WTC11 (cell line): ENCODE results near the gene SH2D6. TPM values are rescaled to one million over a fixed set of nuclear protein-coding genes. Genes with fewer than 3 reads are reported as not detected.

ENCODE experiments used
- ATAC-seq: fragments of 200-7000 bp; cut with Tn5 transposase; 2 replicates; pipeline ENCODE4 v1.10.0; 2021; ENCODE audit warnings: mild to moderate bottlenecking, moderate library complexity
- CTCF ChIA-PET: fragments of 300-600 bp; sonication (Branson Sonifier 250); formaldehyde crosslinking; loops from one replicate; lab custom pipeline; 2021; ENCODE audit warnings: antibody characterized with exemption; lab: Charles Lee
- POLR2A ChIA-PET: fragments of 350-600 bp; sonication (Branson Sonifier 250); formaldehyde crosslinking; loops from one replicate; lab custom pipeline; 2021; ENCODE audit warnings: antibody characterized with exemption; lab: Charles Lee
- DNase-seq: peaks from one replicate; pipeline ENCODE4 v3.0.0; 2021; ENCODE audit warnings: low spot score
- H3K27ac Mint-ChIP-seq: 2 replicates; pipeline ENCODE4 v1.8.0; 2021; ENCODE audit warnings: mixed read lengths
- H3K27me3 Mint-ChIP-seq: 2 replicates; pipeline ENCODE4 v1.8.0; 2021; ENCODE audit warnings: low read depth, mild to moderate bottlenecking, moderate library complexity, mixed read lengths
- H3K36me3 Mint-ChIP-seq: 2 replicates; pipeline ENCODE4 v1.8.0; 2021; ENCODE audit warnings: mixed read lengths
- H3K4me1 Mint-ChIP-seq: 2 replicates; pipeline ENCODE4 v1.8.0; 2022; ENCODE audit warnings: mixed read lengths
- H3K4me3 Mint-ChIP-seq: 2 replicates; pipeline ENCODE4 v1.8.0; 2021; ENCODE audit warnings: mild to moderate bottlenecking, moderate library complexity, mixed read lengths
- H3K9me3 Mint-ChIP-seq: 2 replicates; pipeline ENCODE4 v1.8.0; 2021; ENCODE audit warnings: mixed read lengths
- ATF6 ChIP-seq: sonication (generic); formaldehyde crosslinking; IDR thresholded peaks from 2 replicates; pipeline ENCODE4 v1.8.1; 2023; ENCODE audit warnings: mild to moderate bottlenecking, missing genetic modification reagents
- CBFB ChIP-seq: sonication (generic); formaldehyde crosslinking; IDR thresholded peaks from 2 replicates; pipeline ENCODE4 v1.8.1; 2022; ENCODE audit warnings: mild to moderate bottlenecking, low read depth, missing genetic modification reagents
- FOXK1 ChIP-seq: sonication (generic); formaldehyde crosslinking; IDR thresholded peaks from 2 replicates; pipeline ENCODE4 v1.8.0; 2022; ENCODE audit warnings: mild to moderate bottlenecking, moderate library complexity, missing genetic modification reagents
- FOXP1 ChIP-seq: sonication (generic); formaldehyde crosslinking; IDR thresholded peaks from 2 replicates; pipeline ENCODE4 v1.8.0; 2022; ENCODE audit warnings: missing genetic modification reagents, mild to moderate bottlenecking, moderate library complexity, borderline replicate concordance
- JUN ChIP-seq: sonication (generic); formaldehyde crosslinking; IDR thresholded peaks from 2 replicates; pipeline ENCODE4 v1.8.0; 2023; ENCODE audit warnings: mild to moderate bottlenecking, missing genetic modification reagents
- NR1H2 ChIP-seq: sonication (generic); formaldehyde crosslinking; IDR thresholded peaks from 2 replicates; pipeline ENCODE4 v1.9.0; 2021; ENCODE audit warnings: mild to moderate bottlenecking, moderate library complexity, missing genetic modification reagents
- NR2C2 ChIP-seq: sonication (generic); formaldehyde crosslinking; IDR thresholded peaks from 2 replicates; pipeline ENCODE4 v1.8.0; 2022; ENCODE audit warnings: mild to moderate bottlenecking, missing genetic modification reagents
- OVOL2 ChIP-seq: fragments of 250-450 bp; sonication (Bioruptor Pico); IDR thresholded peaks from 2 replicates; pipeline ENCODE4 v1.9.0; 2021; ENCODE audit warnings: mild to moderate bottlenecking, borderline replicate concordance
- PRDM15 ChIP-seq: sonication (generic); formaldehyde crosslinking; IDR thresholded peaks from 2 replicates; pipeline ENCODE4 v1.8.0; 2022; ENCODE audit warnings: missing genetic modification reagents
- TEAD4 ChIP-seq: sonication (generic); formaldehyde crosslinking; IDR thresholded peaks from 2 replicates; pipeline ENCODE4 v1.8.0; 2022; ENCODE audit warnings: mild to moderate bottlenecking, missing genetic modification reagents
- TP53 ChIP-seq: sonication (generic); formaldehyde crosslinking; IDR thresholded peaks from 2 replicates; pipeline ENCODE4 v1.8.1; 2023; ENCODE audit warnings: mild to moderate bottlenecking, missing genetic modification reagents
- ZBTB21 ChIP-seq: sonication (generic); formaldehyde crosslinking; IDR thresholded peaks from 2 replicates; pipeline ENCODE4 v1.8.1; 2023; ENCODE audit warnings: mild to moderate bottlenecking, missing genetic modification reagents, borderline replicate concordance
- ZNF416 ChIP-seq: fragments of 250-450 bp; sonication (Bioruptor Pico); IDR thresholded peaks from 2 replicates; pipeline ENCODE4 v1.9.0; 2021; ENCODE audit warnings: mild to moderate bottlenecking, inconsistent platforms
- total RNA-seq: library from RNA; stranded (reverse); gene quantifications from 3 replicates; pipeline ENCODE4 v1.2.3, GENCODE V29; 2021
- TF ChIP-seq, protein P1 (sequence below): sonication (generic); formaldehyde crosslinking; IDR thresholded peaks from 2 replicates; pipeline ENCODE4 v1.8.1; 2022; ENCODE audit warnings: low read depth, missing genetic modification reagents, borderline replicate concordance
- TF ChIP-seq, protein P2 (sequence below): sonication (generic); formaldehyde crosslinking; IDR thresholded peaks from 2 replicates; pipeline ENCODE4 v1.8.0; 2022; ENCODE audit warnings: mild to moderate bottlenecking, missing genetic modification reagents
- TF ChIP-seq, protein P3 (sequence below): sonication (generic); formaldehyde crosslinking; IDR thresholded peaks from 2 replicates; pipeline ENCODE4 v1.8.0; 2023; ENCODE audit warnings: missing genetic modification reagents, mild to moderate bottlenecking, borderline replicate concordance
- TF ChIP-seq, protein P4 (sequence below): fragments of 250-450 bp; sonication (Bioruptor Pico); IDR thresholded peaks from 2 replicates; pipeline ENCODE4 v1.9.0; 2021; ENCODE audit warnings: mild to moderate bottlenecking, borderline replicate concordance

The SH2D6 gene
- total RNA-seq, 1 experiment from 2014 or later: 1.2 TPM

- H3K27me3 Mint-ChIP-seq: no peaks in the 10 kb centered on the region
- H3K36me3 Mint-ChIP-seq: peaks cover 52% of the 10 kb centered on the region
- ChIA-PET CTCF (no interaction called here), POLR2A (interaction anchor here (0.8 to 1.5 kb wide), 2 partner anchors 9 to 18 kb away, joined by 3 read pairs; partner anchors contain the start of gene CAPG)
- DNase-seq (no peak), ATAC-seq (no peak)
- H3K4me3 Mint-ChIP-seq: no peak overlapping the region
- H3K9me3 Mint-ChIP-seq: peaks cover 6% of the 10 kb centered on the region; the same call in 1 of the 2 replicates
- no peak overlapping the region for H3K27ac Mint-ChIP-seq
- H3K4me1 Mint-ChIP-seq: peaks cover 7% of the 10 kb centered on the region
- no peak for TF ChIP-seq CBFB
- TF ChIP-seq NR1H2 (CRISPR knock-in tag): no peak
- no peak for TF ChIP-seq TEAD4
- TF ChIP-seq, protein P1, sequence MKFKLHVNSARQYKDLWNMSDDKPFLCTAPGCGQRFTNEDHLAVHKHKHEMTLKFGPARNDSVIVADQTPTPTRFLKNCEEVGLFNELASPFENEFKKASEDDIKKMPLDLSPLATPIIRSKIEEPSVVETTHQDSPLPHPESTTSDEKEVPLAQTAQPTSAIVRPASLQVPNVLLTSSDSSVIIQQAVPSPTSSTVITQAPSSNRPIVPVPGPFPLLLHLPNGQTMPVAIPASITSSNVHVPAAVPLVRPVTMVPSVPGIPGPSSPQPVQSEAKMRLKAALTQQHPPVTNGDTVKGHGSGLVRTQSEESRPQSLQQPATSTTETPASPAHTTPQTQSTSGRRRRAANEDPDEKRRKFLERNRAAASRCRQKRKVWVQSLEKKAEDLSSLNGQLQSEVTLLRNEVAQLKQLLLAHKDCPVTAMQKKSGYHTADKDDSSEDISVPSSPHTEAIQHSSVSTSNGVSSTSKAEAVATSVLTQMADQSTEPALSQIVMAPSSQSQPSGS (CRISPR knock-in tag): no peak
- TF ChIP-seq ATF6: no peak
- TF ChIP-seq NR2C2 (CRISPR knock-in tag): no peak
- TF ChIP-seq PRDM15: no peak
- TF ChIP-seq JUN: no peak
- no peak for TF ChIP-seq ZNF416 (CRISPR knock-in tag)
- TF ChIP-seq, protein P2, sequence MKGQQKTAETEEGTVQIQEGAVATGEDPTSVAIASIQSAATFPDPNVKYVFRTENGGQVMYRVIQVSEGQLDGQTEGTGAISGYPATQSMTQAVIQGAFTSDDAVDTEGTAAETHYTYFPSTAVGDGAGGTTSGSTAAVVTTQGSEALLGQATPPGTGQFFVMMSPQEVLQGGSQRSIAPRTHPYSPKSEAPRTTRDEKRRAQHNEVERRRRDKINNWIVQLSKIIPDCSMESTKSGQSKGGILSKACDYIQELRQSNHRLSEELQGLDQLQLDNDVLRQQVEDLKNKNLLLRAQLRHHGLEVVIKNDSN: no peak
- no peak for TF ChIP-seq TP53 (CRISPR knock-in tag)
- no peak for TF ChIP-seq OVOL2 (CRISPR knock-in tag)
- TF ChIP-seq FOXK1 (CRISPR knock-in tag): no peak
- TF ChIP-seq FOXP1 (CRISPR knock-in tag): no peak
- TF ChIP-seq, protein P3, sequence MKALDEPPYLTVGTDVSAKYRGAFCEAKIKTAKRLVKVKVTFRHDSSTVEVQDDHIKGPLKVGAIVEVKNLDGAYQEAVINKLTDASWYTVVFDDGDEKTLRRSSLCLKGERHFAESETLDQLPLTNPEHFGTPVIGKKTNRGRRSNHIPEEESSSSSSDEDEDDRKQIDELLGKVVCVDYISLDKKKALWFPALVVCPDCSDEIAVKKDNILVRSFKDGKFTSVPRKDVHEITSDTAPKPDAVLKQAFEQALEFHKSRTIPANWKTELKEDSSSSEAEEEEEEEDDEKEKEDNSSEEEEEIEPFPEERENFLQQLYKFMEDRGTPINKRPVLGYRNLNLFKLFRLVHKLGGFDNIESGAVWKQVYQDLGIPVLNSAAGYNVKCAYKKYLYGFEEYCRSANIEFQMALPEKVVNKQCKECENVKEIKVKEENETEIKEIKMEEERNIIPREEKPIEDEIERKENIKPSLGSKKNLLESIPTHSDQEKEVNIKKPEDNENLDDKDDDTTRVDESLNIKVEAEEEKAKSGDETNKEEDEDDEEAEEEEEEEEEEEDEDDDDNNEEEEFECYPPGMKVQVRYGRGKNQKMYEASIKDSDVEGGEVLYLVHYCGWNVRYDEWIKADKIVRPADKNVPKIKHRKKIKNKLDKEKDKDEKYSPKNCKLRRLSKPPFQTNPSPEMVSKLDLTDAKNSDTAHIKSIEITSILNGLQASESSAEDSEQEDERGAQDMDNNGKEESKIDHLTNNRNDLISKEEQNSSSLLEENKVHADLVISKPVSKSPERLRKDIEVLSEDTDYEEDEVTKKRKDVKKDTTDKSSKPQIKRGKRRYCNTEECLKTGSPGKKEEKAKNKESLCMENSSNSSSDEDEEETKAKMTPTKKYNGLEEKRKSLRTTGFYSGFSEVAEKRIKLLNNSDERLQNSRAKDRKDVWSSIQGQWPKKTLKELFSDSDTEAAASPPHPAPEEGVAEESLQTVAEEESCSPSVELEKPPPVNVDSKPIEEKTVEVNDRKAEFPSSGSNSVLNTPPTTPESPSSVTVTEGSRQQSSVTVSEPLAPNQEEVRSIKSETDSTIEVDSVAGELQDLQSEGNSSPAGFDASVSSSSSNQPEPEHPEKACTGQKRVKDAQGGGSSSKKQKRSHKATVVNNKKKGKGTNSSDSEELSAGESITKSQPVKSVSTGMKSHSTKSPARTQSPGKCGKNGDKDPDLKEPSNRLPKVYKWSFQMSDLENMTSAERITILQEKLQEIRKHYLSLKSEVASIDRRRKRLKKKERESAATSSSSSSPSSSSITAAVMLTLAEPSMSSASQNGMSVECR (CRISPR knock-in tag): no peak
- TF ChIP-seq, protein P4, sequence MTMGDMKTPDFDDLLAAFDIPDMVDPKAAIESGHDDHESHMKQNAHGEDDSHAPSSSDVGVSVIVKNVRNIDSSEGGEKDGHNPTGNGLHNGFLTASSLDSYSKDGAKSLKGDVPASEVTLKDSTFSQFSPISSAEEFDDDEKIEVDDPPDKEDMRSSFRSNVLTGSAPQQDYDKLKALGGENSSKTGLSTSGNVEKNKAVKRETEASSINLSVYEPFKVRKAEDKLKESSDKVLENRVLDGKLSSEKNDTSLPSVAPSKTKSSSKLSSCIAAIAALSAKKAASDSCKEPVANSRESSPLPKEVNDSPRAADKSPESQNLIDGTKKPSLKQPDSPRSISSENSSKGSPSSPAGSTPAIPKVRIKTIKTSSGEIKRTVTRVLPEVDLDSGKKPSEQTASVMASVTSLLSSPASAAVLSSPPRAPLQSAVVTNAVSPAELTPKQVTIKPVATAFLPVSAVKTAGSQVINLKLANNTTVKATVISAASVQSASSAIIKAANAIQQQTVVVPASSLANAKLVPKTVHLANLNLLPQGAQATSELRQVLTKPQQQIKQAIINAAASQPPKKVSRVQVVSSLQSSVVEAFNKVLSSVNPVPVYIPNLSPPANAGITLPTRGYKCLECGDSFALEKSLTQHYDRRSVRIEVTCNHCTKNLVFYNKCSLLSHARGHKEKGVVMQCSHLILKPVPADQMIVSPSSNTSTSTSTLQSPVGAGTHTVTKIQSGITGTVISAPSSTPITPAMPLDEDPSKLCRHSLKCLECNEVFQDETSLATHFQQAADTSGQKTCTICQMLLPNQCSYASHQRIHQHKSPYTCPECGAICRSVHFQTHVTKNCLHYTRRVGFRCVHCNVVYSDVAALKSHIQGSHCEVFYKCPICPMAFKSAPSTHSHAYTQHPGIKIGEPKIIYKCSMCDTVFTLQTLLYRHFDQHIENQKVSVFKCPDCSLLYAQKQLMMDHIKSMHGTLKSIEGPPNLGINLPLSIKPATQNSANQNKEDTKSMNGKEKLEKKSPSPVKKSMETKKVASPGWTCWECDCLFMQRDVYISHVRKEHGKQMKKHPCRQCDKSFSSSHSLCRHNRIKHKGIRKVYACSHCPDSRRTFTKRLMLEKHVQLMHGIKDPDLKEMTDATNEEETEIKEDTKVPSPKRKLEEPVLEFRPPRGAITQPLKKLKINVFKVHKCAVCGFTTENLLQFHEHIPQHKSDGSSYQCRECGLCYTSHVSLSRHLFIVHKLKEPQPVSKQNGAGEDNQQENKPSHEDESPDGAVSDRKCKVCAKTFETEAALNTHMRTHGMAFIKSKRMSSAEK (CRISPR knock-in tag): no peak
- TF ChIP-seq ZBTB21 (CRISPR knock-in tag): no peak
These were observed 17.7 kb upstream of the SH2D6 start for GRCh38 chr2:85400541-85401463.
